Keratinocyte (primary cell): Measurements from ENCODE around the gene IRF4. TPM values are rescaled to one million over a fixed set of nuclear protein-coding genes. Genes with fewer than 3 reads are reported as not detected.

Source experiments
- DNase-seq: peaks from one replicate; pipeline ENCODE4 v3.0.0-alpha.2; 2011; ENCODE audit warnings: low read depth, missing footprints, low spot score
- FAIRE-seq: peaks from 2 replicates; lab custom pipeline; 2011; peaks lifted over from hg19 to GRCh38; lab: Jason Lieb, UNC
- H2AFZ ChIP-seq: 2 replicates; pipeline ENCODE4 v1.6.0; 2012; ENCODE audit warnings: low read length, control low read depth, inconsistent platforms; ENCODE audit not compliant: control insufficient read depth
- H3K27ac ChIP-seq: 2 replicates; pipeline ENCODE4 v1.5.1; 2011; ENCODE audit warnings: low read length; ENCODE audit not compliant: control insufficient read depth, insufficient read depth
- H3K27me3 ChIP-seq: 3 replicates; pipeline ENCODE4 v1.6.0; 2011; ENCODE audit warnings: low read length; ENCODE audit not compliant: control insufficient read depth, insufficient read depth; ENCODE audit errors: extremely low read depth
- H3K36me3 ChIP-seq, 2 experiments: 2 replicates in 1 of 2; 3 replicates in 1 of 2; pipeline ENCODE4 v1.5.1; 2011; ENCODE audit warnings: low read length in 2 of 2, mild to moderate bottlenecking in 1 of 2; ENCODE audit not compliant: control insufficient read depth in 2 of 2, insufficient read depth in 2 of 2; ENCODE audit errors: extremely low read depth in 1 of 2
- H3K4me1 ChIP-seq: 3 replicates; pipeline ENCODE4 v1.5.1; 2011; ENCODE audit warnings: low read length; ENCODE audit not compliant: control insufficient read depth, insufficient read depth; ENCODE audit errors: extremely low read depth
- H3K4me2 ChIP-seq: 3 replicates; pipeline ENCODE4 v1.6.0; 2011; ENCODE audit warnings: low read depth, low read length; ENCODE audit not compliant: control insufficient read depth, insufficient read depth; ENCODE audit errors: extremely low read depth
- H3K4me3 ChIP-seq, 3 experiments: fragments of 200-600 bp in 1 of 3; sonication (generic) in 1 of 3; 2 replicates in 2 of 3; 3 replicates in 1 of 3; pipeline ENCODE4 v1.5.1; 2011 to 2016; ENCODE audit warnings: low read length in 3 of 3, mild to moderate bottlenecking in 3 of 3, control low read depth in 2 of 3, inconsistent platforms in 1 of 3, low read depth in 1 of 3, mixed read lengths in 1 of 3, mixed run types in 1 of 3, moderate library complexity in 1 of 3; ENCODE audit not compliant: control insufficient read depth in 2 of 3, insufficient read depth in 2 of 3; ENCODE audit errors: extremely low read depth in 1 of 3
- H3K79me2 ChIP-seq: 2 replicates; pipeline ENCODE4 v1.6.0; 2012; ENCODE audit warnings: low read length; ENCODE audit not compliant: control insufficient read depth, insufficient read depth
- H3K9ac ChIP-seq: 3 replicates; pipeline ENCODE4 v1.6.0; 2011; ENCODE audit warnings: low read length; ENCODE audit not compliant: control insufficient read depth, insufficient read depth; ENCODE audit errors: extremely low read depth
- H3K9me1 ChIP-seq: 3 replicates; pipeline ENCODE4 v1.6.0; 2011; ENCODE audit warnings: low read length; ENCODE audit not compliant: control insufficient read depth, insufficient read depth; ENCODE audit errors: extremely low read depth
- H3K9me3 ChIP-seq: 2 replicates; pipeline ENCODE4 v1.5.1; 2012; ENCODE audit warnings: low read depth, low read length; ENCODE audit not compliant: control insufficient read depth
- H4K20me1 ChIP-seq: 3 replicates; pipeline ENCODE4 v1.6.0; 2011; ENCODE audit warnings: low read length; ENCODE audit not compliant: control insufficient read depth, insufficient read depth; ENCODE audit errors: extremely low read depth
- EZH2 ChIP-seq: IDR thresholded peaks from one replicate; pipeline ENCODE4 v1.6.1; 2012; ENCODE audit warnings: inconsistent platforms, mild to moderate bottlenecking, low read length, moderate library complexity
- dilution Hi-C: fragments of 300-500 bp; cut with MboI; formaldehyde crosslinking; loops from one replicate; pipeline ENCODE4 v1.7.0; 2020; ENCODE audit warnings: low sequenced_read_pairs; ENCODE audit not compliant: extremely low pct_ligation_motif_present
- polyA plus RNA-seq, 5 experiments: library from polyadenylated mRNA; depleted of rRNA in 3 of 5; stranded (reverse) in 3 of 5; stranded (forward) in 1 of 5; unstranded in 1 of 5; fragments of >200 nt; gene quantifications; 1 replicate in 1 of 5; 2 replicates in 3 of 5; 3 replicates in 1 of 5; pipeline versions ENCODE4 v1.2.1 to v1.2.3, GENCODE V29; 2011 to 2012; ENCODE audit warnings: missing spikeins in 2 of 5, low read depth in 1 of 5, low replicate concordance in 1 of 5
- TF ChIP-seq, protein P1 (sequence below), 3 experiments: IDR thresholded peaks in 1 of 3; conservative IDR thresholded peaks in 1 of 3; optimal IDR thresholded peaks in 1 of 3; 2 replicates in 2 of 3; 3 replicates in 1 of 3; pipeline versions ENCODE3 to v1.5.1; 2011; ENCODE audit warnings: low read length in 3 of 3, mild to moderate bottlenecking in 3 of 3, moderate library complexity in 2 of 3, control low read depth in 1 of 3, inconsistent platforms in 1 of 3; ENCODE audit not compliant: insufficient read depth in 2 of 3; ENCODE audit errors: extremely low read depth in 1 of 3

Gene IRF4
- polyA plus RNA-seq, 1 donor (not counting 4 experiments of a cell fraction or from before 2014, with no cell fraction given), result 0.12 TPM

DNA sequence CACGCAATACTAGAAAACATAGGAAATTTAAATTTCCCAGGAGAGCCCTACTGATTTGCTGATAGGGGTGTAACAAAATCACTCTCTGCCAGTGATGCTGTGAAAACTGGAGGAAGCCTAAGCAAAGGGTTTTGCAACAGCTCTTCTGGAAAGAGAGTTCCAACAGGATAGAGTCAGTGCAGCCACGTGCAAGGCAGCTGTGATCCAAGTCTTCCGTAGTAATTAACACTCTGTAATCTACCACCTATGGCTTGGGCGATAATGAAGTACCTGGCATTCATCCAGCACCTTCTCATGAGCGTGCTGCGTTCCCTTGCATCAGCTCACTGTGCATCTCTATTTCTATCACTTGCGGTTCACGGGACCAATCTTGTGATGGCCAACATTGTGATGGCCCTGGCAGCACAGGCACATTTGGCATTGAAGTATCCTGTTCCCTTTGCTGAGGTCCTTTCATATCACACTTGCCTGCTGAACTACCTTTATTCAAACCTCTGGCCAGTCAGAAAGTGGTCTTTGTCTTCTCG lies 48.2 kb downstream of the IRF4 start:
- peaks cover 5% of the 10 kb centered on the region for H3K27me3 ChIP-seq
- H3K4me3 ChIP-seq, result no peak overlapping the region
- FAIRE-seq (no peak), DNase-seq (no peak)
- dilution Hi-C loops, result no loop called here
- no peaks in the 10 kb centered on the region for H3K36me3 ChIP-seq
- H2AFZ ChIP-seq, result no peak overlapping the region
- H3K27ac ChIP-seq, result no peak overlapping the region
- no peaks in the 10 kb centered on the region for H3K9me3 ChIP-seq
- no peaks in the 10 kb centered on the region for H3K9me1 ChIP-seq
- TF ChIP-seq, protein P1, sequence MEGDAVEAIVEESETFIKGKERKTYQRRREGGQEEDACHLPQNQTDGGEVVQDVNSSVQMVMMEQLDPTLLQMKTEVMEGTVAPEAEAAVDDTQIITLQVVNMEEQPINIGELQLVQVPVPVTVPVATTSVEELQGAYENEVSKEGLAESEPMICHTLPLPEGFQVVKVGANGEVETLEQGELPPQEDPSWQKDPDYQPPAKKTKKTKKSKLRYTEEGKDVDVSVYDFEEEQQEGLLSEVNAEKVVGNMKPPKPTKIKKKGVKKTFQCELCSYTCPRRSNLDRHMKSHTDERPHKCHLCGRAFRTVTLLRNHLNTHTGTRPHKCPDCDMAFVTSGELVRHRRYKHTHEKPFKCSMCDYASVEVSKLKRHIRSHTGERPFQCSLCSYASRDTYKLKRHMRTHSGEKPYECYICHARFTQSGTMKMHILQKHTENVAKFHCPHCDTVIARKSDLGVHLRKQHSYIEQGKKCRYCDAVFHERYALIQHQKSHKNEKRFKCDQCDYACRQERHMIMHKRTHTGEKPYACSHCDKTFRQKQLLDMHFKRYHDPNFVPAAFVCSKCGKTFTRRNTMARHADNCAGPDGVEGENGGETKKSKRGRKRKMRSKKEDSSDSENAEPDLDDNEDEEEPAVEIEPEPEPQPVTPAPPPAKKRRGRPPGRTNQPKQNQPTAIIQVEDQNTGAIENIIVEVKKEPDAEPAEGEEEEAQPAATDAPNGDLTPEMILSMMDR (optimal IDR thresholded peaks at IDR 0.05 in 1 of 3, IDR thresholded peaks at IDR 0.05 in 1 of 3, conservative IDR thresholded peaks at IDR 0.05 in 1 of 3; ENCODE audit: extremely low read depth in 1 of 3, insufficient read depth in 2 of 3, low read length in 3 of 3), result no peak
- no peak for TF ChIP-seq EZH2
- H3K79me2 ChIP-seq, result no peaks in the 10 kb centered on the region
- no peaks in the 10 kb centered on the region for H4K20me1 ChIP-seq
- no peak overlapping the region for H3K9ac ChIP-seq
- H3K4me2 ChIP-seq, result no peak overlapping the region
- H3K4me1 ChIP-seq, result no peaks in the 10 kb centered on the region

DNA sequence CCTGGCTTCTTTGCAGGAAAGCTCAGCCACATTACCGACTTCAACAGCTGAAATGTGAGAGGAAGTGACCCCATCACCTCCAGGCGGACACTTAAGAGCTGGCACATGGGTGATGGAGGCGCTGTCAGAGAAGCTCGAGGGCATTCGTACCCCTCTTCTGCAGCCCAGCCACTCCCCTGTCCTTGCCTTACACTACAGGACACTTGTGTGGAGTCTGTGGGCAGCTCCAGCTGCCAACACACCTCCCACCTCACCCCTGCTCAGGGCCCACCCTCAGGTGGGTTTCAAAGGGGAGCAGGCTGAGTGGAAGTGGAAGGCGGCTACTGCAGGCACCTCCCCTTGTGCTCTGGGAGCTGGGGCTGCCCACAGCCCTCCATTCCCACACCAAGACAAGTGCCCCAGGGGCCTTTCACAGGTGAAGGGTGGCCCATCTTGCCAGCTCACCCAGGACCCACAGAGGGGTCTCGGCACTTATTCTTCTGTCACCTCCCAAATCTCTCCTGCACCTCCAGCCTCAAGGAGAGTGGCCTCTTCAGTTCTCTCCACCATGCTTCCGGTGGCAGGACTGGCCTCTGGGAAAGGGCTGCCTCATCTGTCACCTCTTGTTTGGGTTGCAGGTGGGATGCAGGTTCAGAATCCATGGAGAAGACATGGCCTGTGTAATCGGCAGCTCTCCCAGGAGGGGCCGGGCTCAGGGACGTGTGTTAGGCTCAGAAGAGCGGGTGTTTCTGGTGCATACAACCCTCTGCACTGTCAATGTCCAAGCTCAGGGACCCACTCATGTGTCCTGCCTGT lies 49.8 kb downstream of the IRF4 start:
- no peak overlapping the region for H3K4me2 ChIP-seq
- no peaks in the 10 kb centered on the region for H3K9me1 ChIP-seq
- H3K9ac ChIP-seq, result no peak overlapping the region
- dilution Hi-C loops, result no loop called here
- H3K36me3 ChIP-seq, result no peaks in the 10 kb centered on the region
- H3K9me3 ChIP-seq, result no peaks in the 10 kb centered on the region
- TF ChIP-seq, protein P1 (optimal IDR thresholded peaks at IDR 0.05 in 1 of 3, IDR thresholded peaks at IDR 0.05 in 1 of 3, conservative IDR thresholded peaks at IDR 0.05 in 1 of 3; ENCODE audit: extremely low read depth in 1 of 3, insufficient read depth in 2 of 3, low read length in 3 of 3), result no peak
- TF ChIP-seq EZH2, result no peak
- H4K20me1 ChIP-seq, result no peaks in the 10 kb centered on the region
- no peak overlapping the region for H3K4me3 ChIP-seq
- no peak for DNase-seq
- no peaks in the 10 kb centered on the region for H3K79me2 ChIP-seq
- peaks cover 5% of the 10 kb centered on the region for H3K27me3 ChIP-seq
- H3K4me1 ChIP-seq, result no peaks in the 10 kb centered on the region
- FAIRE-seq, result no peak
- H3K27ac ChIP-seq, result no peak overlapping the region
- no peak overlapping the region for H2AFZ ChIP-seq
